SK-N-SH (cell line): ENCODE measurements around the gene CLSTN2. TPM values are rescaled to one million over a fixed set of nuclear protein-coding genes. Genes with fewer than 3 reads are reported as not detected.

Experiments used
- CTCF ChIA-PET: fragments of 300-600, 350-600 bp; formaldehyde crosslinking; extraction: SDS; loops from one replicate; lab custom pipeline; 2021; lab: Yijun Ruan, JAX
- POLR2A ChIA-PET: fragments of 350-600 bp; sonication (Branson Sonifier 250); formaldehyde crosslinking; extraction: SDS; loops from one replicate; lab custom pipeline; 2020; ENCODE audit warnings: antibody characterized with exemption, inconsistent platforms; lab: Yijun Ruan, JAX
- DNase-seq: peaks from one replicate; pipeline ENCODE4 v3.0.0; 2012
- H2AFZ ChIP-seq: fragments of 200-600 bp; sonication (generic); 2 replicates; pipeline ENCODE4 v1.8.1; 2016; ENCODE audit warnings: antibody characterized with exemption, mild to moderate bottlenecking, low read depth
- H3F3A ChIP-seq: fragments of 200-600 bp; sonication (generic); replicated peaks from 2 replicates; pipeline ENCODE3; 2016; ENCODE audit warnings: antibody characterized with exemption, mild to moderate bottlenecking; ENCODE audit not compliant: insufficient read depth
- H3K27ac ChIP-seq, 2 experiments: fragments of 200-500 bp in 1 of 2; fragments of 200-600 bp in 1 of 2; sonication (Bioruptor generic) in 1 of 2; sonication (generic), shearing (Covaris generic) in 1 of 2; 2 replicates each; pipeline versions ENCODE4 v1.5.1 to v1.6.1; 2014 to 2016; ENCODE audit warnings: low read depth in 2 of 2, inconsistent platforms in 1 of 2, low read length in 1 of 2, mild to moderate bottlenecking in 1 of 2, mixed read lengths in 1 of 2
- H3K27me3 ChIP-seq: fragments of 200-600 bp; sonication (generic), shearing (Covaris generic); 2 replicates; pipeline ENCODE4 v1.6.1; 2016; ENCODE audit warnings: mixed run types; ENCODE audit not compliant: insufficient read depth
- H3K36me3 ChIP-seq, 2 experiments: fragments of 200-500 bp in 1 of 2; fragments of 200-600 bp in 1 of 2; sonication (Bioruptor generic) in 1 of 2; sonication (generic) in 1 of 2; replicated peaks in 1 of 2; 2 replicates each; pipeline versions ENCODE3 to v1.5.1; 2014 to 2016; ENCODE audit warnings: low read length in 1 of 2, mild to moderate bottlenecking in 1 of 2; ENCODE audit not compliant: insufficient read depth in 2 of 2, control insufficient read depth in 1 of 2
- H3K4me1 ChIP-seq, 2 experiments: fragments of 200-500 bp in 1 of 2; fragments of 200-600 bp in 1 of 2; sonication (Bioruptor generic) in 1 of 2; sonication (generic), shearing (Covaris generic) in 1 of 2; 2 replicates each; pipeline versions ENCODE4 v1.5.1 to v1.6.1; 2014 to 2016; ENCODE audit warnings: low read depth in 1 of 2, low read length in 1 of 2, mixed run types in 1 of 2; ENCODE audit not compliant: insufficient read depth in 2 of 2, control insufficient read depth in 1 of 2
- H3K4me2 ChIP-seq: fragments of 200-600 bp; sonication (generic), shearing (Covaris generic); 2 replicates; pipeline ENCODE4 v1.6.1; 2017; ENCODE audit warnings: mixed run types
- H3K4me3 ChIP-seq, 2 experiments: fragments of 200-500 bp in 1 of 2; fragments of 200-600 bp in 1 of 2; sonication (Bioruptor generic) in 1 of 2; sonication (generic), shearing (Covaris generic) in 1 of 2; 2 replicates each; pipeline versions ENCODE4 v1.5.1 to v1.8.1; 2014 to 2016; ENCODE audit warnings: low read depth in 2 of 2, inconsistent platforms in 1 of 2, low read length in 1 of 2, mild to moderate bottlenecking in 1 of 2, mixed read lengths in 1 of 2, moderate library complexity in 1 of 2
- H3K79me2 ChIP-seq: fragments of 200-600 bp; sonication (generic); 2 replicates; pipeline ENCODE4 v1.8.1; 2017; ENCODE audit warnings: mild to moderate bottlenecking; ENCODE audit not compliant: insufficient read depth
- H3K9ac ChIP-seq: fragments of 200-600 bp; sonication (generic); 2 replicates; pipeline ENCODE4 v1.6.1; 2017; ENCODE audit warnings: mixed run types
- H3K9me2 ChIP-seq: fragments of 200-600 bp; sonication (generic); 2 replicates; pipeline ENCODE4 v1.6.1; 2017; ENCODE audit warnings: mixed run types
- H3K9me3 ChIP-seq: fragments of 200-600 bp; sonication (generic); 2 replicates; pipeline ENCODE4 v1.6.1; 2017; ENCODE audit warnings: mixed run types, mild to moderate bottlenecking, moderate library complexity
- H4K20me1 ChIP-seq: fragments of 200-600 bp; sonication (generic); 2 replicates; pipeline ENCODE4 v1.6.1; 2017; ENCODE audit warnings: mild to moderate bottlenecking, mixed run types; ENCODE audit not compliant: insufficient read depth
- CHD2 ChIP-seq: fragments of 150-350 bp; IDR thresholded peaks from 2 replicates; pipeline ENCODE4 v1.6.1; 2018; ENCODE audit warnings: low read length; ENCODE audit not compliant: partially characterized antibody
- ELF1 ChIP-seq: IDR thresholded peaks from 2 replicates; pipeline ENCODE4 v1.4.0; 2012
- EP300 ChIP-seq, 2 experiments: IDR thresholded peaks; 2 replicates each; pipeline versions ENCODE4 v1.4.0 to v1.6.1; 2012; ENCODE audit warnings: borderline replicate concordance in 1 of 2, low read depth in 1 of 2, low read length in 1 of 2
- FOSL2 ChIP-seq: IDR thresholded peaks from 2 replicates; pipeline ENCODE4 v1.4.0; 2012; ENCODE audit warnings: low read depth, mild to moderate bottlenecking, moderate library complexity, borderline replicate concordance
- GABPA ChIP-seq: IDR thresholded peaks from 2 replicates; pipeline ENCODE4 v1.4.0; 2012; ENCODE audit warnings: low read depth, mild to moderate bottlenecking
- GATA2 ChIP-seq: sonication (generic); formaldehyde crosslinking; IDR thresholded peaks from 2 replicates; pipeline ENCODE4 v1.5.0; 2020; ENCODE audit warnings: mild to moderate bottlenecking, missing genetic modification reagents
- MXI1 ChIP-seq: IDR thresholded peaks from 2 replicates; pipeline ENCODE4 v1.6.1; 2012; ENCODE audit warnings: mild to moderate bottlenecking, low read depth, low read length, improper control_type of control experiment
- NFIC ChIP-seq: IDR thresholded peaks from 2 replicates; pipeline ENCODE4 v1.4.0; 2012; ENCODE audit warnings: borderline replicate concordance
- NRF1 ChIP-seq: IDR thresholded peaks from 2 replicates; pipeline ENCODE4 v1.6.1; 2012; ENCODE audit warnings: low read depth, mild to moderate bottlenecking, low read length
- RXRA ChIP-seq: IDR thresholded peaks from 2 replicates; pipeline ENCODE4 v1.4.0; 2012; ENCODE audit warnings: low read depth, mild to moderate bottlenecking, borderline replicate concordance
- SMC3 ChIP-seq: IDR thresholded peaks from 2 replicates; pipeline ENCODE4 v1.6.1; 2012; ENCODE audit warnings: low read depth, low read length, improper control_type of control experiment
- TAF1 ChIP-seq: IDR thresholded peaks from 2 replicates; pipeline ENCODE4 v1.6.1; 2012; ENCODE audit warnings: low read depth, mild to moderate bottlenecking, low read length, moderate library complexity, borderline replicate concordance
- TCF12 ChIP-seq: IDR thresholded peaks from 2 replicates; pipeline ENCODE4 v1.4.0; 2012
- TEAD4 ChIP-seq: IDR thresholded peaks from 2 replicates; pipeline ENCODE4 v1.4.0; 2012; ENCODE audit warnings: mild to moderate bottlenecking, borderline replicate concordance; ENCODE audit not compliant: insufficient read depth
- YY1 ChIP-seq: IDR thresholded peaks from 2 replicates; pipeline ENCODE4 v1.4.0; 2012; ENCODE audit warnings: low read depth, mild to moderate bottlenecking
- WGBS: methylation state at CpG from one replicate; pipeline ENCODE4 v1.1.6; 2017; ENCODE audit warnings: low lambda C conversion rate; 5-methylcytosine and 5-hydroxymethylcytosine counted together
- polyA plus RNA-seq, 3 experiments: library from polyadenylated mRNA; depleted of rRNA; stranded (reverse); fragments of >200 nt; gene quantifications; 2 replicates each; pipeline ENCODE4 v1.2.3, GENCODE V29; 2012
- TF ChIP-seq, protein P1 (sequence below): fragments of 150-350 bp; IDR thresholded peaks from 2 replicates; pipeline ENCODE4 v1.6.1; 2016; ENCODE audit warnings: mild to moderate bottlenecking, low read depth, low read length
- TF ChIP-seq, protein P2 (sequence below): IDR thresholded peaks from 2 replicates; pipeline ENCODE4 v1.6.1; 2012; ENCODE audit warnings: mild to moderate bottlenecking, low read depth, low read length, moderate library complexity
- TF ChIP-seq, protein P3 (sequence below): IDR thresholded peaks from 2 replicates; pipeline ENCODE4 v1.4.0; 2012; ENCODE audit warnings: low read depth, borderline replicate concordance
- TF ChIP-seq, protein P4 (sequence below): fragments of 200-600 bp; sonication (generic); IDR thresholded peaks from 2 replicates; pipeline ENCODE4 v1.6.1; 2017; ENCODE audit warnings: antibody characterized with exemption, mild to moderate bottlenecking, moderate library complexity

Gene CLSTN2
- polyA plus RNA-seq, 1 of the 3 experiments (the other 2 are of a cell fraction) = 0.02 TPM

DNA sequence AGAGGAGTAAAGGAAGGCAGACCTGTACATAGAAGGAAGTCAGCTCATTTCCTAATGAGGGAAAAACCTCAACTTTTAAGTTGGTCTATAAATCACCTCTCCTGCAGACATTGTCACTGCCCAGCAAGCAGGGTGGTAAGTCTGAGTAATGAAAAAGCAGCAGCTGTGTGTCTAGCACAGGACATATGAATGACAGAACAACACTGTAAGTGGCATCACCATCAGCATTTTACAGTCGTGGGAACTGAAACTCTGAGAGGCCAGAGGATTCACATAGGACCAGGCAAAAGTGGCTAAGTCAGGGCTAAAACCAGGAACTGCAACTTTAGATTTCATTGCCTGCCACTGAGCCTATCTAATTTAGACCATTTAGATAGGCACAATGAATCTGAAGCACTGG lies 235.6 kb downstream of the CLSTN2 start:
- H2AFZ ChIP-seq = no peak overlapping the region
- no peak overlapping the region for H3K9ac ChIP-seq
- no peaks in the 10 kb centered on the region for H3K27me3 ChIP-seq
- peaks cover 4% of the 10 kb centered on the region; the same call in 1 of the 2 replicates for H3K9me3 ChIP-seq
- no peaks in the 10 kb centered on the region for H4K20me1 ChIP-seq
- H3F3A ChIP-seq = no peaks in the 10 kb centered on the region
- H3K4me1 ChIP-seq = no peaks in the 10 kb centered on the region; a peak in 2 of 4 replicates
- WGBS = 11% methylated on average over 1 of the region's 1 CpG
- H3K9me2 ChIP-seq = no peaks in the 10 kb centered on the region
- TF ChIP-seq SMC3 (no peak), TEAD4 (no peak), TCF12 (no peak), NFIC (no peak), MXI1 (no peak), GATA2 (CRISPR knock-in tag) (no peak), FOSL2 (no peak)
- TF ChIP-seq, protein P1, sequence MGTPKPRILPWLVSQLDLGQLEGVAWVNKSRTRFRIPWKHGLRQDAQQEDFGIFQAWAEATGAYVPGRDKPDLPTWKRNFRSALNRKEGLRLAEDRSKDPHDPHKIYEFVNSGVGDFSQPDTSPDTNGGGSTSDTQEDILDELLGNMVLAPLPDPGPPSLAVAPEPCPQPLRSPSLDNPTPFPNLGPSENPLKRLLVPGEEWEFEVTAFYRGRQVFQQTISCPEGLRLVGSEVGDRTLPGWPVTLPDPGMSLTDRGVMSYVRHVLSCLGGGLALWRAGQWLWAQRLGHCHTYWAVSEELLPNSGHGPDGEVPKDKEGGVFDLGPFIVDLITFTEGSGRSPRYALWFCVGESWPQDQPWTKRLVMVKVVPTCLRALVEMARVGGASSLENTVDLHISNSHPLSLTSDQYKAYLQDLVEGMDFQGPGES = no peak
- TF ChIP-seq, protein P2, sequence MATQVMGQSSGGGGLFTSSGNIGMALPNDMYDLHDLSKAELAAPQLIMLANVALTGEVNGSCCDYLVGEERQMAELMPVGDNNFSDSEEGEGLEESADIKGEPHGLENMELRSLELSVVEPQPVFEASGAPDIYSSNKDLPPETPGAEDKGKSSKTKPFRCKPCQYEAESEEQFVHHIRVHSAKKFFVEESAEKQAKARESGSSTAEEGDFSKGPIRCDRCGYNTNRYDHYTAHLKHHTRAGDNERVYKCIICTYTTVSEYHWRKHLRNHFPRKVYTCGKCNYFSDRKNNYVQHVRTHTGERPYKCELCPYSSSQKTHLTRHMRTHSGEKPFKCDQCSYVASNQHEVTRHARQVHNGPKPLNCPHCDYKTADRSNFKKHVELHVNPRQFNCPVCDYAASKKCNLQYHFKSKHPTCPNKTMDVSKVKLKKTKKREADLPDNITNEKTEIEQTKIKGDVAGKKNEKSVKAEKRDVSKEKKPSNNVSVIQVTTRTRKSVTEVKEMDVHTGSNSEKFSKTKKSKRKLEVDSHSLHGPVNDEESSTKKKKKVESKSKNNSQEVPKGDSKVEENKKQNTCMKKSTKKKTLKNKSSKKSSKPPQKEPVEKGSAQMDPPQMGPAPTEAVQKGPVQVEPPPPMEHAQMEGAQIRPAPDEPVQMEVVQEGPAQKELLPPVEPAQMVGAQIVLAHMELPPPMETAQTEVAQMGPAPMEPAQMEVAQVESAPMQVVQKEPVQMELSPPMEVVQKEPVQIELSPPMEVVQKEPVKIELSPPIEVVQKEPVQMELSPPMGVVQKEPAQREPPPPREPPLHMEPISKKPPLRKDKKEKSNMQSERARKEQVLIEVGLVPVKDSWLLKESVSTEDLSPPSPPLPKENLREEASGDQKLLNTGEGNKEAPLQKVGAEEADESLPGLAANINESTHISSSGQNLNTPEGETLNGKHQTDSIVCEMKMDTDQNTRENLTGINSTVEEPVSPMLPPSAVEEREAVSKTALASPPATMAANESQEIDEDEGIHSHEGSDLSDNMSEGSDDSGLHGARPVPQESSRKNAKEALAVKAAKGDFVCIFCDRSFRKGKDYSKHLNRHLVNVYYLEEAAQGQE = no peak
- no peak overlapping the region for H3K4me2 ChIP-seq
- no peak for DNase-seq
- POLR2A ChIA-PET = no interaction called here
- no peaks in the 10 kb centered on the region for H3K79me2 ChIP-seq
- no peaks in the 10 kb centered on the region for H3K36me3 ChIP-seq
- CTCF ChIA-PET = interaction anchor here (1.5 to 1.7 kb wide), 2 partner anchors 25 to 41 kb away, joined by 4 to 6 read pairs; no protein-coding TSS in a partner anchor
- H3K4me3 ChIP-seq = no peak overlapping the region
- no peak overlapping the region for H3K27ac ChIP-seq

DNA sequence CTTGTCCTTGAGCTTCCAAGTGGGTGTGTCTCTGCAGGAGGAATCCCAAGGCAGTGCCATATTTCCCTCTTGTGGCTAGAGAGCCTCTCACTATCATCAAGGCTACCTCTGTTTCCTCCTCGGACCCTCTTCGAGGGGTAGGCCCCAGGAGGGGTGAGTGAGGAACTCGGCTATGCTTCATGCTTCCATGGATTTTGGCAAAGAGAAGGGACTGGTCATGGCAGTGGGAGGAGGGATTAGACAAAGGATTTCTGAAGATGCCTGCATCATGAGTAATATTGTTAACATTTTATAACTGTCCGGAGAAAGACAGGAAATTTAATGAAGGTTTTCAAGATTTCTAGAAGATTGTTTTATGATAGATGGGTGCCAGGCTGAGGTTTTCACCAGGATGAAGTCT lies 241.5 kb downstream of the CLSTN2 start:
- Histone ChIP-seq H3K9me2 (no peaks in the 10 kb centered on the region), H3K9ac (no peak overlapping the region), H3K4me1 (peaks cover 0 to 13% of the 10 kb centered on the region in 2 experiments; a peak in 2 of 4 replicates), H3K4me2 (no peak overlapping the region), H3K79me2 (no peaks in the 10 kb centered on the region), H3K27ac (no peak overlapping the region), H4K20me1 (no peaks in the 10 kb centered on the region), H3K4me3 (no peak overlapping the region), H3K36me3 (no peaks in the 10 kb centered on the region), H3K9me3 (no peaks in the 10 kb centered on the region), H3K27me3 (no peaks in the 10 kb centered on the region), H2AFZ (no peak overlapping the region), H3F3A (no peaks in the 10 kb centered on the region)
- CTCF ChIA-PET = interaction anchor here (0.6 to 1.2 kb wide), 3 partner anchors 9 to 99 kb away, joined by 3 to 4 read pairs (median 3); no protein-coding TSS in a partner anchor
- 19% methylated on average over 4 of the region's 4 CpGs for WGBS
- POLR2A ChIA-PET = no interaction called here
- DNase-seq = no peak
- no peak for TF ChIP-seq NFIC
- TF ChIP-seq RXRA = no peak
- no peak for TF ChIP-seq CHD2
- TF ChIP-seq, protein P3, sequence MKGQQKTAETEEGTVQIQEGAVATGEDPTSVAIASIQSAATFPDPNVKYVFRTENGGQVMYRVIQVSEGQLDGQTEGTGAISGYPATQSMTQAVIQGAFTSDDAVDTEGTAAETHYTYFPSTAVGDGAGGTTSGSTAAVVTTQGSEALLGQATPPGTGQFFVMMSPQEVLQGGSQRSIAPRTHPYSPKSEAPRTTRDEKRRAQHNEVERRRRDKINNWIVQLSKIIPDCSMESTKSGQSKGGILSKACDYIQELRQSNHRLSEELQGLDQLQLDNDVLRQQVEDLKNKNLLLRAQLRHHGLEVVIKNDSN = no peak
- no peak for TF ChIP-seq YY1
- TF ChIP-seq EP300 (IDR thresholded peaks at IDR 0.05; ENCODE audit: borderline replicate concordance in 1 of 2, low read depth in 1 of 2, low read length in 1 of 2) = no peak
- no peak for TF ChIP-seq NRF1
- TF ChIP-seq TAF1 = no peak
- no peak for TF ChIP-seq SMC3
- TF ChIP-seq GABPA = no peak
- TF ChIP-seq, protein P4, sequence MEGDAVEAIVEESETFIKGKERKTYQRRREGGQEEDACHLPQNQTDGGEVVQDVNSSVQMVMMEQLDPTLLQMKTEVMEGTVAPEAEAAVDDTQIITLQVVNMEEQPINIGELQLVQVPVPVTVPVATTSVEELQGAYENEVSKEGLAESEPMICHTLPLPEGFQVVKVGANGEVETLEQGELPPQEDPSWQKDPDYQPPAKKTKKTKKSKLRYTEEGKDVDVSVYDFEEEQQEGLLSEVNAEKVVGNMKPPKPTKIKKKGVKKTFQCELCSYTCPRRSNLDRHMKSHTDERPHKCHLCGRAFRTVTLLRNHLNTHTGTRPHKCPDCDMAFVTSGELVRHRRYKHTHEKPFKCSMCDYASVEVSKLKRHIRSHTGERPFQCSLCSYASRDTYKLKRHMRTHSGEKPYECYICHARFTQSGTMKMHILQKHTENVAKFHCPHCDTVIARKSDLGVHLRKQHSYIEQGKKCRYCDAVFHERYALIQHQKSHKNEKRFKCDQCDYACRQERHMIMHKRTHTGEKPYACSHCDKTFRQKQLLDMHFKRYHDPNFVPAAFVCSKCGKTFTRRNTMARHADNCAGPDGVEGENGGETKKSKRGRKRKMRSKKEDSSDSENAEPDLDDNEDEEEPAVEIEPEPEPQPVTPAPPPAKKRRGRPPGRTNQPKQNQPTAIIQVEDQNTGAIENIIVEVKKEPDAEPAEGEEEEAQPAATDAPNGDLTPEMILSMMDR = no peak
- TF ChIP-seq, protein P1 = no peak
- no peak for TF ChIP-seq ELF1
- no peak for TF ChIP-seq FOSL2
